ENCODE data around the gene MMUT.
A peak's percentile ranks its signal among the peaks of the same experiment; 100 is the strongest.
"Not testable (repeated sequence)": the region's sequence is repeated elsewhere in the genome, so short reads cannot be mapped to it uniquely, and the experiment has no call there.

The MMUT gene

DNA sequence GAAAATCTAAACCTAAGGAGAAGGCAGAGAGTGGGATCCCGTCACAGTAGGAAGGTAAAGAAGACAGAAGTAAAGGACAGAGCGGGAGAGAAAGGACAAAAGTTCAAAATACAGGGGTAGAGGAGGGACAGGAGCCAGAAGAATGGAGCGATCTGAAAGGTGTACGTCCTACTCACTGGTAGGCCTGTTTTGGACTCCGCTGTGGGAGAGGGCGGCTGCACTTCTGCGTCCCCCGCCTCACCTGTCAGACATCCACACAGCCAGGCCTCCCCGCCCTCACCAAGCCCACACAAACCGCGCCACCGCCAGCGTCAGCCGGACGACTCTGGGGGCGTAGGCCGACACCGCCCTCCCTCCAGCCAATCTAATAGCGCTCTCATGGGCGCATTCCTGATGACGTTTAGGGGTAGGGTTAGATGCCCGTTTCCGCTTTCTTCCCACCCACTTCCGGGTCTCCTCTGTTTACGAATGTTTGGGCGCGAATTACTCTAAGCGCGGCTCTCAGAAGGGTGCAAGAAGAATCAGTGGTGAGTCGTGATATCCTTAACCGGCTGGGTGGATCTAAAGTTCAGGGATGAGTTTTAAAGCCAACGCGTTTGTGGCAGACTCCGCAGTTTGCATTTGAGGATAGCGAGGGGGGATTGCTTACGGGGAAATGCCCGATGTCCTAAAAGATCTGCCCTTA is at the start of gene MMUT, which contains the start of gene CENPQ:
Gene MMUT (minus strand): TSS at position 327 of the 685 bp plus-strand sequence. CDS start 3,787 bp downstream, outside the sequence.
Gene CENPQ (plus strand): TSS at position 444 of the 685 bp plus-strand sequence. CDS start 6,807 bp downstream, outside the sequence.
- peak; percentile 68 to 96 for DNase-seq

DNA sequence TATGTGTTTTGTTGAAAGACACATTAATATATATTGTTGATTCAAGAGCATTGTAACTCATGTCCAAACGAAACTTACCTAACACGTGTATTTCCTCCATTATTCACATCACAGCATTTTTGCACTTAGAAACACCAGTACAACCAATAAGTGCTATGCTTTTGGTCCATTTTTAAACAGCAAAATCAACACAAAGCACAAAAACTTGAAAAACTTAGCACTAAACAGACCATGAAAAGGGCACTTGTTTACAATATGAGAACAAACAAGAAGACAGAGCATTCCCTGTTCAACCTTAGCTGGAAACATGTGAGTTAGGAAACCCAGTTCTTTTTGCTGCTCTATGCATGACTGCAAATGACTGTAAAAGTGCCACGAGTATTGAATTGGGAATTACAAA is 46.3 kb upstream of the MMUT start:
- DNase-seq = no peak

DNA sequence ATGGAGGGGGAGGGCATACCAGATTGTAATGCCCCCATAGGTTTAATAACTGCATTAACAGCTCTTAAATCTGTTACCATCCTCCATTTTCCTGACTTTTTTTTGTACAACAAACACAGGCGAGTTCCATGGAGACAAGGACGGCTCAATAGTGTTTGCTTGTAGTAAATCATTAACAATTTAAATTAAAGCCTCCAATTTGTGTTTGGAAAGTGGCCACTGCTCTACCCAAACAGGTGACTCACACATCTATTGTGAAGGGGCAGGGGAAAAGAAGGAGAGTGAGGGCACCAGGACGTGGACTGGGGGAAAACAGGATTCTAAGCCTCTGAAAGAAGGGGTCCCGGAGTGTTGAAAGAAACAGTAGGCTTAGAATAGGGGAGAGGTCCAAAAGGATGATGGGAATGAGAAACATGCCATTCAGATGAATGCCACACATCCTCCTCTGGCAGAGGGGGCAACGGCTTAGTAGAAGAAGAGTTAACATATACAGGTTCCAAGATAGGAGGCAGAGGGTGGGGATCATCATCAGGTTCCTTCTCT is 43.6 kb upstream of the MMUT start:
- DNase-seq = no peak

DNA sequence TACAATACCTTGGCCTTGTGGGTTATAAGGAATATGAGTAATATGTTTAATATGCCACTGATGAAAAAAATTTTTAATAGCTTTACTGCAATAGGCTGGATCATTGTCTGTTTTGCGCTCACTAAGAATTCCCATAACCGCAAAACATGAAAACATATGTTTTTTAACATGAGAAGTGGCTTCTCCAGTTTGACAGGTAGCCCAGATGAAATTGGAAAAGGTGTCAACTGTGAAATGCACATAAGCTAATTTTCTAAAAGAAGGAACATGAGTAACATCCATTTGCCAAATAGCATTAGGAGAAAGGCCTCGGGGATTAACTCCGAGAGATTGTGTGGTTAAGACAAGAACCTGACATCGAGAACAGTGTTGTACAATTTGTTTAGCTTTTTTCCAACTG is 41.6 kb upstream of the MMUT start:
- no peak for DNase-seq

DNA sequence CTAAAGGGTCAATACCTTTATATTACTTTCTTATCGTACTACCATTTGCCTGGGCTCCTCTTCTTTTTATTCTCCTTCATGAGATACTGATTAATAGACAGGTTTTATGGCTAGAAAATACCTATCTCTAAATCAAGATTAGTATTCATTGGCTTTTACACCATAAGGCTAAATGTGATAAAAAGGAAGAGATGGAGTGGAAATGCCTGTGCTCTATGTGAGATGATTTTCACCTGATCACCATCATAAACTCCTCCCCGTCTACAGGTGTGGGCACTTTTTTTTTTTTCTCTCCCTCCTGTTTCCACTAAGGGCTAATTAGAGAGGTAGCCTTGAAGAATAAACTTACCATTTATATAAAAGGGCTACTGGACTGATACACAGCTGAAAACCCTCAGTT is 36.6 kb upstream of the MMUT start, which contains the start of gene GLYATL3:
Gene GLYATL3 (plus strand): TSS at position 301 of the 400 bp plus-strand sequence. CDS start 12,068 bp downstream, outside the sequence.
- DNase-seq = no peak

DNA sequence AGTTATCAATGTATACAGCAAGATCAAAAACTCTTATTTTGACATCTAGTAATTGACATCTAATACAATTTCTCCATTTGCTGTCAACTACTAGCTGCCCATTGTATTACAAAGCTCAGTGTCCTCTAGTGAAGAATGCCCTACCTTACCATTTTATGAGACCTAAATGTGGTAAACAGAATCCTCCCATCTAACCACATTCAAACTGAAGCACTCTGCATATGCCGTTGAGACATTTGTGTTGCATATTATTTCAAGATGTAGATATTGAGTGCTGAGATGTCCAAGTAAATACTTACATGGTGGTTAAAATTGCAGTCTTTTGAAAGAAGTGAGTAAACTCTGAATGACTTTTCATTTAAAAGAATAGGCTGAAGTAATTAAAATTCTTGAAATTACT is 36.1 kb upstream of the MMUT start:
- no peak for DNase-seq

DNA sequence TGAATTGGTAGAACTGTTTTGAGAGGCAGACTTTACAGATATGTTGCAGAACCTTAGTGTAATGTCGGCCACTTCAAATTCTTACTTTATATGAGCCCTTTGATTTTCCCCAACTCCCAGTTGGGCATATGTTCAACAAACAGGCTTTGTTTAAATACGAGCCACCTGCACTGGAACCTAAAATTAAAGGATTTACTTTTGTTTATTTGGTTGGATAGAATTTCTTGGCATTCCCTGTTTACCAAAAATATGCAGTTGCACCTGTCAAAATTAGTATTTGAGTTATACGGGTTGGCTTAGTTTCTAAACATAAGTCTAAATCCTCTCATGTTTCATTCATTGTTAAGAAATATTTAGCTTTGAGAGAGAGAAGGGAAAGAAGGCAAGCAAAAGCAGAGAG is 34.3 kb upstream of the MMUT start:
- no peak for DNase-seq

DNA sequence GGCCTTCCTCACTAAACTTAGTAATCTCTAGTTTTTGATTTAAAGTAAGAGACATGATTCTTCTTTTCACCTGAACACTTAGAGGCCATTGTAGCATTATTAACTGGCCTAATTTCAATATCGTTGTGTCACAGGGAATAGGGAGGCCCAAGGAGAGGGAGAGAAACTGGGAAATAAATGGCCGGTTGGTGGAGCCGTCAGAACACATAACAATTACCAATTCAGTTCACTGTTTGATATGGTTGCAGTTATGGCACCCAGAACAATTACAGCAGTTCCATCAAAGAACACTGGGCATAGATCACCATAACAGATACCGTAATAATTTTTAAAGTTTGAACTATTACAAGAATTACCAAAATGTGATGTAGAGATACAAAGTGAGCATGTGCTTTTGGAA is 27.6 kb upstream of the MMUT start:
- DNase-seq = no peak

DNA sequence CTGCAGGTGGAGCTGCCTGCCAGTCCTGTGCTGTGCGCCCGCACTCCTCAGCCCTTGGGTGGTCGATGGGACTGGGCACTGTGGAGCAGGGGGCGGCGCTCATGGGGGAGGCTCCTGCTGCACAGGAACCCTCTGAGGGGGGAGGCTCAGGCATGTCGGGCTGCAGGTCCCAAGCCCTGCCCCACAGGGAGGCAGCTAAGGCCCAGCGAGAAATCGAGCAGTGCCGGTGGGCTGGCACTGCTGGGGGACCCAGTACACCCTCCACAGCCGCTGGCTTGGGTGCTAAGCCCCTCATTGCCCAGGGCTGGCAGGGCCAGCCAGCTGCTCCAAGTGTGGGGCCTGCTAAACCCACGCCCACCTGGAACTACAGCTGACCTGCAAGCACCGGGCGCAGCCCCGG is 20.3 kb upstream of the MMUT start:
- not testable (repeated sequence) for DNase-seq

DNA sequence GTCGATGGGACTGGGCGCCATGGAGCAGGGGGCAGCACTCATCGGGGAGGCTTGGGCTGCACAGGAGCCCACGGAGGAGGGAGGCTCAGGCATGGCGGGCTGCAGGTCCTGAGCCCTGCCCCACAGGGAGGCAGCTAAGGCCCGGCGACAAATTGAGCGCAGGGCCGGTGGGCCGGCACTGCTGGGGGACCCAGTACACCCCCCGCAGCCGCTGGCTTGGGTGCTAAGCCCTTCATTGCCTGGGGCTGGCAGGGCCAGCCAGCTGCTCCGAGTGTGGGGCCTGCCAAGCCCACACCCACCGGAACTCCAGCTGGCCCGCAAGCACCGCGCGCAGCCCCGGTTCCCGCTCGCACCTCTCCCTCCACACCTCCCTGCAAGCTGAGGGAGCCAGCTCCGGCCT is 18.8 kb upstream of the MMUT start:
- not testable (repeated sequence) for DNase-seq

DNA sequence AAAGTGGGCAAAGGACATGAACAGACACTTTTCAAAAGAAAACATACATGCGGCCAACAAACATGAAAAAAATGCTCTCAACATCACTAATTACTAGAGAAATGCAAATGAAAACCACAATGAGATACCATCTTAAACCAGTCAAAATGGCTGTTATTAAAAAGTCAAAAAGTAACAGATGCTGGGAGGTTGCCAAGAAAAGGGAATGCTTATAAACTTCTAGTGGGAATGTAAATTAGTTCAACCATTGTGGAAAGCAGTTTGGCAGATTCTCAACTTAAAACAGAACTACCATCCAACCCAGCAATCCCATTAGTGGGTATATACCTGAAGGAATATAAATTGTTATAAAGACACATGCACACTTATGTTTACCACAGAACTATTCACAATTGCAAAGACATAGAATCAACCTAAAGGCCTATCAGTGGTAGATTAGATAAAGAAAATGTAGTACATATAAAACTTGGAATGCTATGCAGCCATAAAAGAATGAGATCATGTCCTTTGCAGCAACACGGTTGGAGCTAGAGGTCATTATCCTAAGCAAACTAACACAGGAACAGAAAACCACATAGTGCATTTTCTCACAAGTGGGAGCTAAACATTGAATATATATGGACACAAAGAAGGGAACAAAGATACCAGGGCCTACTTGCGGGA is 16.4 kb upstream of the MMUT start:
- no peak for DNase-seq

DNA sequence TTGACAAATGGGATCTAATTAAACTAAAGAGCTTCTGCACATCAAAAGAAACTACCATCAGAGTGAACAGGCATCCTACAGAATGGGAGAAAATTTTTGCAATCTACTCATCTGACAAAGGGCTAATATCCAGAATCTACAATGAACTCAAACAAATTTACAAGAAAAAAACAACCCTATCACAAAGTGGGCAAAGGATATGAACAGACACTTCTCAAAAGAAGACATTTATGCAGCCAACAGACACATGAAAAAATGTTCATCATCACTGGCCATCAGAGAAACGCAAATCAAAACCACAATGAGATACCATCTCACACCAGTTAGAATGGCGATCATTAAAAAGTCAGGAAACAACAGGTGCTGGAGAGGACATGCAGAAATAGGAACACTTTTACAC is 13.5 kb upstream of the MMUT start:
- not testable (repeated sequence) for DNase-seq

DNA sequence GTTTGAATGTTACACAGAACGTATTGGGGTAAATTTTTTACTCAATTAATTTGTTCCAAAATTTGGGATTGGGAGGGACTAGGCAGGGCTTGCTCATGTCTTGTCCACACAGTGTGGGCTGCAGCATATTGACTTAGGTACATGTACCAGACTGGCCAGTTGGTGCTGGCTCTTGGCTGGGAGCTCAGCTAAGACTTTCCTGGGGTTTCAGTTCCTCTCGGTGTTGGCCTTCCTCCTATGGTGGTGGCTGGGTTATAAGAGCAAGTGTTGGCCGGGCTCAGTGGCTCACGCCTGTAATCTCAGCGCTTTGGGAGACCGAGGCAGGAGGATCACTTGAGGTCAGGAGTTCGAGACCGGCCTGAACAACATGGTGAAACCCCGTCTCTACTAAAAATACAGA is 5.0 kb upstream of the MMUT start:
- DNase-seq = no peak

DNA sequence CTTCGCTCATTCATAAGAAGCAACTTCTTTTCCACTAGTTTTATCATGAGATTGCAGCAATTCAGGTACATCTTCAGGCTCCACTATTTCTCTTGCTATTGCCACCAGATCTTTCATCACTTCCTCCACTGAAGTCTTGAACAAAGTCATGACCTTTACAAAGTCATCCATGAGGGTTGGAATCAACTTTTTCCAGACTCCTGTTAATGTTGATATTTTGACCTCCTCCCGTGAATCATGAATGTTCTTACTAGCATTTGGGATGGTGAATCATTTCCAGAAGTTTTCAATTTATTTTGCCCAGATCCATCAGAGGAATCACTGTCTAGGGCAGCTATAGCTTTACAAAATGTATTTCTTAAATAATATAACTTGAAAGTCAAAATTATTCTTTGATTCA is 1.6 kb upstream of the MMUT start:
- no peak for DNase-seq

DNA sequence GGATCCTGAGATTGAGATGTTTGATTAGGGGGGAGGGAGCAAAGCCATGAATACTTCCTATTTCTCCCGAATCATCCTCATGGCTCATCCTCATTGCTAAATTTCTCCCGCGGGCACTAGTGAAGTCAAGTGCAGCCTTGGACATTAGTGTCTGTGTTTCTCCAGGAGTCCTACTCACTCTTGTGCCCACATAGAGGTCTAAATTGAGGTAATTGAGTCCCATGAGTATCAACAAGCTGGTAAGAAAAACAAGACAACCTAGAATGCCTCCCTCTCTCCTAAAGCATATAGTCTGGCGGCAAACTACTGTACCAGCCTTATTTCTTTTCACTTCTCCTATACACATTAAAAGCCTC is 537 bp upstream of the MMUT start:
- no peak for DNase-seq

DNA sequence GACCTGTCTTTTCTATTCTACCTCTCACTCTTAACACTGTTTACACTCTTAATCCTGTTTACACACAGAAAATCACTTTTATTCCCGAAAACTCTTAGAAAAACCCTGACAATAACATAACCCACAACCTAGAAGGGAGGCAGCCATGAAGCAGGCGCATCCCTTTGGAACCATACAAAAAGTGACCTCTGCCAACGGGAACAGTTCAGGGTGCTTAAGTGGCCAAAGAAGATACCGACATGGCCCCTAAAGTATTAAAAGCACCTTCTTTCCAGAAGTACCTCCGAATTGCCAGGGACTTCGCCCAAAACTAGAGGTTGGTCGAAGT is 490 bp downstream of the MMUT start:
- no peak for DNase-seq

DNA sequence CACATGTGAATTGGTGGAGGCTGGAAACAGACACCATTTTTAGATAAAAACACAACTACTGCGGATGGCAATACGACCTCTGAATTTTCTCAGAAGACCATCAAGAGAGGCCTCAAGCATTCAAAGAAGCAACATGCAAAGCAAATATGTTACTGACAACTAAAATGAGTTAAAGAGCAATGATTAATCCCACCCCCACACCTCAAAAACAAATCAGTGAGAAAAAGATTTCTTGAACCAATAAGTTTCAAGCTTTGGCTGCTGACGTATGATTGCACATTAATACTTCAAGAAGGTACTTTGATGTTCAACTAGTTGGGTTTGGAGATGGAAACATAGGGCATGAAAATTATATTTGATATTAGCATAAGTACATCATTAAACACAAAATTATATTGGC is 982 bp downstream of the MMUT start:
- no peak for DNase-seq

DNA sequence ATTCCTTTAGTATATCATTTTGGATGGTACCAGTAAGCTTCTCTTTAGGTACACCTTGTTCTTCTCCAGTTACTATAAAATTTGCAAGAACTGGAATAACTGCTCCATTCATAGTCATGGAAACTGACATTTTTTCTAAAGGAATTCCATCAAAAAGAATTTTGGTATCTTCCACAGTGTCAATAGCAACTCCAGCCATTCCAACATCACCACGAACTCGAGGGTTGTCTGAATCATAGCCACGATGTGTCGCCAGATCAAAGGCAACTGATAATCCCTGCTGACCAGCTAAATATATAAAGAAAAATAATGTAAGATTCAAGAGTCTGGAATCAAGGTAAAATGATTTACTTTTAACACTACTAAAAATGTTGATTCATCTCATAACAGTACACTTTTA is 5.3 kb downstream of the MMUT start:
- no peak for DNase-seq

DNA sequence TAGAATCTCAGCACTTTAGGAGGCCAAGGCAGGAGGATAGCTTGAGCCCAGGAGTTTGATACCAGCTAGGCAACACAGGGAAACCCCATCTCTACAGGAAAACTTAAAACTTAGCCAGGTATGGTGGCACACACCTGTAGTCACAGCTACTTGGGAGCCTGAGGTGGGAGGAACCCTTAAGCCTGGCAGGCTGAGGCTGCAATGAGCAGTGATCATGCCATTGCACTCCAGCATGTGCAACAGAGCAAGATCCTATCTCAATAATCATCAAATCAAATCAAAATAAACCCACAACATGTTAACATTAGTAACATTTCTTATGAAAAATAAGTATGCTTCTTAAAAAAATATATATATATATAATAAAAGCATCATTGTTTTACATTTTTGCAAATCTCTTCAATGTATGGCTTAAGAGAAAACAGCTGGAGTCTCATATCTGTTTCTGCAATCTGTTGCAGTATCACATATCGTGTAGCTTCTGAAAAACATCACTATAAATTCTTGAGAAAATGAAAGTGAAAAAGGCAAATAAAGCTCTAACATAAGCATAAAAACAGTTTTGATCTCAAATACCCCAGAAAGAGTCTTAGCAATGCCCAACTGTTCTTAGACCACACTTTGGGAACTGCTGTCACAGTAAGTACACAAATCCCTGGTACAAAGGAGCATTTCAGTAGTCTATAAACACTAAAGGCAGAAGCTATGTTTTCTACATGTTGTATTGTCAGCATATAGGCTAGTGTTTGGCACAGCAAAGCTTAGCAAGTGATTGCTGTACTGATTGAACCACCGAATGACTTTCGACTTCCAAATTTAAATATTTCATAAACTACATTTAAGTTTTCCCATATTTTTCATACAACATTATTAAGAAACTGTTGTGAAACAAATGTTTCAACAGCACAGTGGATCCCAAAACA is 8.0 kb downstream of the MMUT start:
- DNase-seq = no peak

DNA sequence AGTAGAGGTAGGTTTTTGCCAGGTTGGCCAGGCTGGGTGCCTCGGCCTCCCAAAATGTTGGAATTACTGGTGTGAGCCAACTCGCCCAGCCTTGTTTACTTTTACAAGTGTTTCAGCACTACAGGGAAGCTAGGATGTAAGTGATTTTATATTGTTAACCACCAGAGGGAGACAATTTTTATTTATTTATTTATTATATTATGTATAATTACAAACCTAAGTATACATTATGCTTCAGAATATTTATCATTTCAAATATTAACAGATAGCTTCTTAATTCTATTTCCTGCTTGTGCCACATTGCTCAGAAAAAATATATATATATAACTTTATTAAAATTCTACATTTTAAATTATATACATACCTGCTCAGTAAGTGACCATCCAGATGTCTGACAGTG is 9.8 kb downstream of the MMUT start:
- DNase-seq = no peak

DNA sequence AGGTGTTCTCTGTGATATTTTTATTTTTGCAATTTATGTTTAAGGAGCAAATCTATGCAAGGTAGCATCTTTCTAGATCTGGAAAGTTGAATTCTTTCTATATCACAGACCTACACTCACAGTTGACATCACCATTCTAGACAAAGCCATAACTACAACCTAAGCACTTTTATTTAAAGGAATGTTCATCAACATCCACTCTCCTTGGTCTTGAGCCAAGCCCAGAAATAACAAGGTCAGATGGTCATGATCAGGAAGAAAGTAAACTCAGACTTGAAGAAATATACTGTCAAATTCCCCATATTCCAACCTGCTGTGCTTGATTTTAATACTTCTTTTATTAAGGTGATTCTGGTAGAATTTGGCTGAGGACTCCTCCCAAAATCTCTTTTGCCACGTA is 32.2 kb downstream of the MMUT start:
- DNase-seq = no peak

DNA sequence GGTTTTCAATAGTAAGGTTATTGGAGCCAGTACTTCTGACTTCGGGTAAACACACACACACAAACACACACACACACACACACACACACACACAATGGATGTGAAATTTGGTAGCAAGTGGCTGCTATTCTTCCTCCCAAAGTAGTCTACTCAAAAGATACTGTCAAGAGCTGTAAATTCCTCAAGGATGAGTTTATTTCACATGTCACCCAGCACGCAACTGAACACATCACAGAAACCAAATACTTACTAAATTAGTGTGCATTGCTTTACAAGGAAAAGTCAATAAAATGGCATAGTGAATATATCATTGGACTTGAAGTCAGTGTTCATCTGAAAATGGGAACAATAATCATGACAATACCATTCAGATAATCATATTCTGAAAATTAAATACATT is 32.9 kb downstream of the MMUT start:
- no peak for DNase-seq

DNA sequence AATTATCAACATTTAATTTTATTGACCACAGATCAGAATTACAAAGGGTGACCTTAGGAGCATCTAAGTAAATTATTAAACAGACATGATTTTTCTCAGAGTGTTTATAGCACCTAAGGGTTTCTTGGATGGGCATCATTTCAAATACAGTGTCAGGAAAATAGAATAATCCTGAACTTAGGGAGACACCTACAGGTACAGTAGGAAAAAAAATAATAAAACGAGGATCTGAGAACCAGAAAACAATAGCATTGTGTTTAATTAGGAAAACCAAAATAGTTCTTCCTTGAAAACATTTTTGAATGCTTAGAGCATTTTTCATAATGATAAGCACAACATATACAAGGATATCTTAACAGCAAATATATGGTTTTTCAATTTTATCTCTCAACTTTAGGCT is 39.2 kb downstream of the MMUT start:
- no peak for DNase-seq

DNA sequence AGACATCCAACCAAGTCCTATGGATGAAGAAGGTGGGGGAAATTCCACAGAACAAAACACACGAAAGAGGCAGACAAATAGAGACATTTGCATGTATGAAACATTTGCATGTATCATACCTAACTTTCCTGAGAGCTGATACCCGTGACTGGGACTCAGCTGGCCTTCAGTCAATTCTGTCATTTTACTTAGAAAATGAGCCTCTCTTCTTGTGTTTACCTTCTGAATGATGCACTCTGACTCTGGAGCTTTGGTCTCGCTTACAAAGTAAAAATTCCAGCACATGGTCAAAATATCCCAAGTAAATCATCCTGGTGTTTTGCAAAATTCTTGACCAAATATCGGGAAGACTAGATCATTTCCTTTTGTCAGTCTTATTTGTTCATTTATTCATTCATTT is 46.9 kb downstream of the MMUT start:
- no peak for DNase-seq
